HG02938 (cell line): ENCODE measurements around the gene CLEC16A.

Source experiments
- ATAC-seq: cut with Tn5 transposase; IDR thresholded peaks from one replicate; pipeline ENCODE4 v1.9.1; 2021; ENCODE audit warnings: mild to moderate bottlenecking, moderate library complexity; ENCODE audit not compliant: unreplicated experiment

Gene CLEC16A, protein sequence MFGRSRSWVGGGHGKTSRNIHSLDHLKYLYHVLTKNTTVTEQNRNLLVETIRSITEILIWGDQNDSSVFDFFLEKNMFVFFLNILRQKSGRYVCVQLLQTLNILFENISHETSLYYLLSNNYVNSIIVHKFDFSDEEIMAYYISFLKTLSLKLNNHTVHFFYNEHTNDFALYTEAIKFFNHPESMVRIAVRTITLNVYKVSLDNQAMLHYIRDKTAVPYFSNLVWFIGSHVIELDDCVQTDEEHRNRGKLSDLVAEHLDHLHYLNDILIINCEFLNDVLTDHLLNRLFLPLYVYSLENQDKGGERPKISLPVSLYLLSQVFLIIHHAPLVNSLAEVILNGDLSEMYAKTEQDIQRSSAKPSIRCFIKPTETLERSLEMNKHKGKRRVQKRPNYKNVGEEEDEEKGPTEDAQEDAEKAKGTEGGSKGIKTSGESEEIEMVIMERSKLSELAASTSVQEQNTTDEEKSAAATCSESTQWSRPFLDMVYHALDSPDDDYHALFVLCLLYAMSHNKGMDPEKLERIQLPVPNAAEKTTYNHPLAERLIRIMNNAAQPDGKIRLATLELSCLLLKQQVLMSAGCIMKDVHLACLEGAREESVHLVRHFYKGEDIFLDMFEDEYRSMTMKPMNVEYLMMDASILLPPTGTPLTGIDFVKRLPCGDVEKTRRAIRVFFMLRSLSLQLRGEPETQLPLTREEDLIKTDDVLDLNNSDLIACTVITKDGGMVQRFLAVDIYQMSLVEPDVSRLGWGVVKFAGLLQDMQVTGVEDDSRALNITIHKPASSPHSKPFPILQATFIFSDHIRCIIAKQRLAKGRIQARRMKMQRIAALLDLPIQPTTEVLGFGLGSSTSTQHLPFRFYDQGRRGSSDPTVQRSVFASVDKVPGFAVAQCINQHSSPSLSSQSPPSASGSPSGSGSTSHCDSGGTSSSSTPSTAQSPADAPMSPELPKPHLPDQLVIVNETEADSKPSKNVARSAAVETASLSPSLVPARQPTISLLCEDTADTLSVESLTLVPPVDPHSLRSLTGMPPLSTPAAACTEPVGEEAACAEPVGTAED

DNA sequence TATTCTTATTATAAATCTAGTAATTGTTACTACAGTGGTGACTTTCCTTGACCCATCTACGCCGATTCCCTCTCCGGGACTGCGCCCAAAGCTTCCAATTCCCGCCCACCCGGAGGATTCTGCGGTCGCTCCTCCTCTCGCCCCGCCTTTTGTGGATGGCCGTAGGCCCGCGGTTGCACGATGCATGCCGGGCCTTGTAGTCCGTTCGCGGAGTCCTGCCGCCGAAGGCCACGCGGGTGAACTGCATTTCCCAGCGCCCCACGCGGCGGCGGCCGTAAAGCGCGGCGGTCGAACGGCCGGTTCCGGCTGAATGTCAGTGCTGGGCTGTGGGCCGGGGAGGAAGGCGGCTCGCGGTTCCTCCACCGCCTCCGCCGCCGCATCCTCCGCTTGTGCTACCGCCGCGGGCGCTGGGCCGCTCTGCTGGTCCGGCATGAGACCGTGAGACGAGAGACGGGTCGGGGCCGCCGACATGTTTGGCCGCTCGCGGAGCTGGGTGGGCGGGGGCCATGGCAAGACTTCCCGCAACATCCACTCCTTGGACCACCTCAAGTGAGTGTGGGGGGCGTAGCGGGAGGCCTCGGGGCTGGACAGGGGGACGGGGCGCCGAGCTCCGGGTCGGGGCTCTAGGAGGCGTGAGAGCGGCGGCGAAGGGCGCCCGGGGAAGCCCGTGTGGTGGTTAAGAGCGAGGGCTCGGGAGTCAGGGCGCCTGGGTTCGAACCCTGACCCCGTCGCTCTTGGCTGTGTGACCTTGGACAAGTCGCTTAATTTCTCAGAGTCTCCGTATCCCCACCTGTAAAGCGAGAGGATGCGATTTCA is at the start of gene CLEC16A:
TSS of gene CLEC16A (plus strand) at position 316 of the 816 bp plus-strand sequence. CDS start at position 470, 154 bp downstream.
- ATAC-seq: peak; percentile 64

DNA sequence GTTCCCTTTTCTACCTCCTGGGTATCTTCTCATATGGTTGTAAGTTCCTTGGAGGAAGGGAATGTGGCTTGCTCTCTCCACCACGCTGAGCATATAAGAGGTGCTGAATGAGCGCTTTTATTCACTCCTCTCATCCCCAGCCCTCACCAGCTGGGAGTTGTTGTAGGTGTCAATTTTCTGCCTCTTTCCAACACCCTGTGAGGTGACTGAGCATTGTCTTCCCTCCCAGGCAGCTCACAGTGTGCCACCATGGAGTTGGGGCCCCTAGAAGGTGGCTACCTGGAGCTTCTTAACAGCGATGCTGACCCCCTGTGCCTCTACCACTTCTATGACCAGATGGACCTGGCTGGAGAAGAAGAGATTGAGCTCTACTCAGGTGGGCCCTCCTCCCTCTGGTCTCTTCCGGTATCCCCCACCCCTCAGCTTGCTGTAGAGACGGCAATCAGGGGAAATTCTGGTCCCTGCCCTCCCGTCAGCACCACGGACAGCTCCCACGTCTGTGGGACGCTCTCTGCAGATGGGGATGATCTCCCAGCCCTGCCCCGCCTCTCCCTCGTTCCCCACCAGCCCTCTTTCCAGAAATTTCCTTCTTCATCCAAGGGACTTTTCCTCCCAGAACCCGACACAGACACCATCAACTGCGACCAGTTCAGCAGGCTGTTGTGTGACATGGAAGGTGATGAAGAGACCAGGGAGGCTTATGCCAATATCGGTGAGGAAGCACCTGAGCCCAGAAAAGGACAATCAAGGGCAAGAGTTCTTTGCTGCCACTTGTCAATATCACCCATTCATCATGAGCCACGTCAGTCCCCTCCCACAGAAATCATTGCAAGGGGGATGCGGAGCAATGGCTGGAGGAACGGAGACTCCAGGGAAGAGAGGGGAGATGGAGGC is 49.1 kb upstream of the CLEC16A start:
- no peak for ATAC-seq

DNA sequence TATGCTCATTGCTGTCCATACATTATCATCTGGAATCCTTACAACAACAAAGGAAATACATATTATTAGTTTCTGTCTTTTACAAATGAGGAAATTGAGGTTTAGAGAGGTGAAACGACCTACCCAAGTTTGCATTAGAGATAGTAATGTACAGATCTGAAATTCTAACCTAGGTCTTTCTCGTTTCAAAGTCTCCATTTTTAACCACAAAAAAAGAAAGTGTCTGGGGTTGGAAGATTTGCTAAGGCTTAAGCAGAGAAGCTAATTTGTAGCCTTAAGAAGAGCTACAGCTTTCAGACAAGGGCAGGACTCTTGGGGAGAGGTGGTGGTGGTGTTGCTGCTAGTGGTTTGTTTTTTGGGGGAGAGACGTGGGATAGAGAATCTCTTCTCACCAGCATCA is 48.2 kb upstream of the CLEC16A start:
- no peak for ATAC-seq

DNA sequence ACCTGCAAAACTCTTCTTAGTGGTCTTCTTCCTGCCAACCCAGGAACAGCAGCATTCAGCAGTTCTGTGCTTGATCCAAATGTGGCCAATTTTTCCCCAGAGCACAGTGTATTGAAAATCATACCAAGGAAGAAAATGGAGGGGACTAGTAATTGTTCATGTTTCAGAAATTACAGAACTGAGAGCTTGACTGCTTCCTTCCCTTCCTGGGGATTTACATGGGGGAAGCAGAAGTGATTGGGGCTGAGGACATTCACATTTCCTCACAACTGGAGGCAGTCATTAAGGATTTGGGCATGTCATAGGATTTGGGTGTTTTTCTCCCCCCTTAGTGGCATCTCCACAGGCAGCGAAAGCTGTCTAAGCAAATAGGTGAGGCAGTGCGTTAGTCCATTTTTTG is 47.6 kb upstream of the CLEC16A start:
- no peak for ATAC-seq

DNA sequence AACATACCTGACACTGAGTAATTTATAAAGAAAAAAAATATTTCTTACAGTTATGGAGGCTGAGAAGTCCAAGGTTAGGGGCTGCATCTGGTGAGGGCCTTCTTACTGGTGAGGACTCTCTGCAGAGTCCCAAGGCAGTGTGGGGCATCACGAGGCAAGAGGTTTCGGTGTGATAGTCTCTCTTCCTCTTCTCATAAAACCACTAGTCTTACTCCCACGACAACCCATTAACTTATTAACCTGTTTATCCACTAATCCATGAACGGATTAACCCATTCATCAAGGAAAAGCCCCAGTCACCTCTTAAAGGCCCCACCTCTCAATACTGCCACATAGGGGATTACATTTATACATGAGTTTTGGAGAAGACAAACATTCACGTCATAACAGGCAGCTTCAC is 47.2 kb upstream of the CLEC16A start:
- peak; percentile 56 for ATAC-seq

DNA sequence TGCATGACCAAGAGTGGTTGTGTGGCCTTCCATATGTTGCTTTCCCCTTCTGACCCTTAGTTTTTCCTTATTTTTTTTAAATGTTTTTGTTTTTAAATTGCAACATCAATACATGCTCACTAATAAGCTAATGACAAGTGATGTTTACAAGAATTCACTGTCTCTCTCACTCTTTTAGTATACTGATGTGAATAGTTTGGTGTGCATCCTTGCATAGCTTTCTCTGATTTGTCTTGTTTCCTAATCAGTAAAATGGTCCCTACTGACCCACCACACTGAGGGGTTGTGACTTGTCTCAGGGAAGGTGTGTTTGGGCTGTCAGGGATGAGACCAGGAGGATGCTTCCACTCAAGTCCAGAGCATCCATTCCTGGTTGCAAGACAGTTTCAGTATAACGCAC is 41.4 kb upstream of the CLEC16A start:
- ATAC-seq: no peak

DNA sequence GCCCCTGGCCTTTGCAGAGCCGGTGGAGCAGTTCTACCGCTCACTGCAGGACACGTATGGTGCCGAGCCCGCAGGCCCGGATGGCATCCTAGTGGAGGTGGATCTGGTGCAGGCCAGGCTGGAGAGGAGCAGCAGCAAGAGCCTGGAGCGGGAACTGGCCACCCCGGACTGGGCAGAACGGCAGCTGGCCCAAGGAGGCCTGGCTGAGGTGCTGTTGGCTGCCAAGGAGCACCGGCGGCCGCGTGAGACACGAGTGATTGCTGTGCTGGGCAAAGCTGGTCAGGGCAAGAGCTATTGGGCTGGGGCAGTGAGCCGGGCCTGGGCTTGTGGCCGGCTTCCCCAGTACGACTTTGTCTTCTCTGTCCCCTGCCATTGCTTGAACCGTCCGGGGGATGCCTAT is 37.9 kb upstream of the CLEC16A start:
- ATAC-seq: no peak

DNA sequence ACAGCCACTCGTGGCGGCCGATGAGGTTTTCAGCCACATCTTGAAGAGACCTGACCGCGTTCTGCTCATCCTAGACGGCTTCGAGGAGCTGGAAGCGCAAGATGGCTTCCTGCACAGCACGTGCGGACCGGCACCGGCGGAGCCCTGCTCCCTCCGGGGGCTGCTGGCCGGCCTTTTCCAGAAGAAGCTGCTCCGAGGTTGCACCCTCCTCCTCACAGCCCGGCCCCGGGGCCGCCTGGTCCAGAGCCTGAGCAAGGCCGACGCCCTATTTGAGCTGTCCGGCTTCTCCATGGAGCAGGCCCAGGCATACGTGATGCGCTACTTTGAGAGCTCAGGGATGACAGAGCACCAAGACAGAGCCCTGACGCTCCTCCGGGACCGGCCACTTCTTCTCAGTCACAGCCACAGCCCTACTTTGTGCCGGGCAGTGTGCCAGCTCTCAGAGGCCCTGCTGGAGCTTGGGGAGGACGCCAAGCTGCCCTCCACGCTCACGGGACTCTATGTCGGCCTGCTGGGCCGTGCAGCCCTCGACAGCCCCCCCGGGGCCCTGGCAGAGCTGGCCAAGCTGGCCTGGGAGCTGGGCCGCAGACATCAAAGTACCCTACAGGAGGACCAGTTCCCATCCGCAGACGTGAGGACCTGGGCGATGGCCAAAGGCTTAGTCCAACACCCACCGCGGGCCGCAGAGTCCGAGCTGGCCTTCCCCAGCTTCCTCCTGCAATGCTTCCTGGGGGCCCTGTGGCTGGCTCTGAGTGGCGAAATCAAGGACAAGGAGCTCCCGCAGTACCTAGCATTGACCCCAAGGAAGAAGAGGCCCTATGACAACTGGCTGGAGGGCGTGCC is 37.2 kb upstream of the CLEC16A start:
- ATAC-seq: no peak

DNA sequence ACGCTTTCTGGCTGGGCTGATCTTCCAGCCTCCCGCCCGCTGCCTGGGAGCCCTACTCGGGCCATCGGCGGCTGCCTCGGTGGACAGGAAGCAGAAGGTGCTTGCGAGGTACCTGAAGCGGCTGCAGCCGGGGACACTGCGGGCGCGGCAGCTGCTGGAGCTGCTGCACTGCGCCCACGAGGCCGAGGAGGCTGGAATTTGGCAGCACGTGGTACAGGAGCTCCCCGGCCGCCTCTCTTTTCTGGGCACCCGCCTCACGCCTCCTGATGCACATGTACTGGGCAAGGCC is 36.7 kb upstream of the CLEC16A start:
- ATAC-seq: no peak

DNA sequence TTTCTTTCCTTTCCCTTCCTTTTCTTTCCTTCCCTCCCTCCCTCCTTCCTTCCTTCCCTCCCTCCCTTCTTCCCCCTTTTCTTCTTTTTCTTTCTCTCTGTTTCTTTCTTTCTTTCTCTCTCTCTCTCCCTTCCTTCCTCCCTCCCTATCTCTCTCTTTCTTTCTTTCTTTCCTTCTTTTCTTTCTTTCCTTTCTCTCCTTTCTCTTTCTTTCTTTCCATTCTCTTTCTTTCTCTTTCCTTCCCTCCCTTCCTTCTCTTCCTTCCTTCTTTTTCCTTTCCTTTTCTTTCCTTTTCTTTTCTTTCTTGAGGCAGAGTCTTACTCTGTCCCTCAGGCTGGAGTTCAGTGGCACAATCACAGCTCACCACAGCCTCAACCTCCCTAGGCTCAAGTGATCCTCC is 33.1 kb upstream of the CLEC16A start:
- ATAC-seq: no peak

DNA sequence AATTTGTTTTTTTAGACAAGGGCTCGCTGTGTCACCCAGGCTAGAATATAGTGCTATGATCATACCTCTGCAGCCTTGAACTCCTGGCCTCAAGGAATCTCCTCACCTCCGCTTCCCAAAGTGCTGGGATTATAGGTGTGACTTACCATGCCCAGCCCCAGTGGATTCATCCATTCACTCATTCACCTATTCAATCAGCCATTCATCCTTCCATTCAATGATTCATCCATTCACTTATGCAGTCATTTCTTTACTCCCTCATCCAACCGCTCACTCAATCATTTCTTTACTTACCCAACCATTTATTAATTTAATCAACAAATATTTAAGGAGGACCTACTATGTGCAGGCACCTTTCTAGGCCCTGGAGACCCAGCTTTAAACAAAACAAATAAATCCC is 27.8 kb upstream of the CLEC16A start:
- ATAC-seq: no peak

DNA sequence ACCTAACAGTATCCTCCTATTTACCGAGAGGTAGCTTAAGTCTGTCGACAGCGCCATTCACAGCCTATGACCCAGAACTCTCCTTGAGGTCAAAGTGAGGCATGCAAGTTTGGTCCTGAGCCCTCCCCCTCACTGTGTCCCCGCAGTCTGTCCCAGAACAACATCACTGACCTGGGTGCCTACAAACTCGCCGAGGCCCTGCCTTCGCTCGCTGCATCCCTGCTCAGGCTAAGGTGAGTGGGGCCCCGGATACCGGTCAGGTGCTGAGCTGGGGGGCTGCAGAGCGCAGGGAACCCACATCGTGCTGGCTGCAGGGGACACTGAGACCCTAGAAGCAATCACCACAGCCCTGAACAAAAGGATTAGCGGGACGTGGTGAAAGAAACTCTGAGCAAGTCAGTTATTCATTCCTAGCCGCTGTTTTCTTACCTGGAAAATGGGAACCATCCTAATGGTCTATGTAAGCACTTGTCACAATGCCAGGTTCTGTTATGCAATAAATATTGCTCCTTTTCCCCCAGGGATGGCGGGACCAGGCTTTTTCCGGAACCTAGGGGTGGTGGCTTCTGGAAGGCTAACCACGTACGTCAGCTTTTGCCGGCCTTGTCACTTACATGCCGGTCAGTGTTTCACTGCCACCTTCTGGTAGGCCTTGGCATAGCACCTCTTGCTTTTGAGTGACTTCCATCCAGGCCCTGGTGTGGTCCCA is 25.9 kb upstream of the CLEC16A start:
- ATAC-seq: peak; percentile 58

DNA sequence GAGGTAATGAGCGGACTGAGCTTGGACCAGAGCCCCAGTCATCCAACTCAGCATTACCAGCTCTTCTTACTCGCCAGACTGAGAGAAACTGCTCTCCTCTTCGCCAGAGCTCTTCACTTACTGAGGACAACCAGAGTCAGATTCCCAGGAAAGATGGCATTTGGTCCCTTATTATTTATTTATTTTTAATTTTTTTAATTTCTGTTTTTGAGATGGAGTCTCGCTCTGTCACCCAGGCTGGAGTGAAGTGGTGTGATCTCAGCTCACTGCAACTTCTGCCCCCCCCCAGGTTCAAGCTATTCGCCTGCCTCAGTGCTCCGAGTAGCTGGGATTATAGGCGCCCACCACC is 25.4 kb upstream of the CLEC16A start:
- no peak for ATAC-seq

DNA sequence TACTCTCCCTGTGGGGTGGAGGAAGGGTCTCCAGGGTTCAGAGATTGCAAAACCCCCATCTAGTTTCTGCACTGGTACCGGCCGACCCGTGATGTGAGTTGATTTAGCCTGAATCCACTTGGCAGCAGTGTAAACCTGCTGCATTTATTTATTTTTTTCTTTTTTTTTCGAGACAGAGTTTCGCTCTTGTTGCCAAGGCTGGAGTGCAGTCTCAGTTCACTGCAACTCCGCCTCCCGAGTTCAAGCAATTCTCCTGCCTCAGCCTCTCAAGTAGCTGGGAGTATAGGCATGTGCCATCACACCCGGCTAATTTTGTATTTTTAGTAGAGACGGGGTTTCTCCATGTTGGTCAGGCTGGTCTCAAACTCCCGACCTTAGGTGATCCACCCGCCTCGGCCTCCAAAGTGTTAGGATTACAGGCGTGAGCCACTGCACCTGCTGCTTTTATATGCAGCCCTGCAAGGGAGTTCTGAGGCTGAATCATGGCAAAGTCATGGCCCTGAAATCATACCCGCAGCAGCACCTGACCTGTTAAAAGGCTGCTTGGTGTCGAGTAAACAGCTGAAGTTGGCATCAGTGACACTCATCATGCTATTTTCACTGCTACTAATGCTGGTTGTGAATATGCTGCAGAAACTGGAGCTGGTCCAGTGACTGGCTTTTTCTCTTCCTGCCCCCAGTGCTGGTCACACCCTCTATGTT is 23.5 kb upstream of the CLEC16A start:
- ATAC-seq: no peak

DNA sequence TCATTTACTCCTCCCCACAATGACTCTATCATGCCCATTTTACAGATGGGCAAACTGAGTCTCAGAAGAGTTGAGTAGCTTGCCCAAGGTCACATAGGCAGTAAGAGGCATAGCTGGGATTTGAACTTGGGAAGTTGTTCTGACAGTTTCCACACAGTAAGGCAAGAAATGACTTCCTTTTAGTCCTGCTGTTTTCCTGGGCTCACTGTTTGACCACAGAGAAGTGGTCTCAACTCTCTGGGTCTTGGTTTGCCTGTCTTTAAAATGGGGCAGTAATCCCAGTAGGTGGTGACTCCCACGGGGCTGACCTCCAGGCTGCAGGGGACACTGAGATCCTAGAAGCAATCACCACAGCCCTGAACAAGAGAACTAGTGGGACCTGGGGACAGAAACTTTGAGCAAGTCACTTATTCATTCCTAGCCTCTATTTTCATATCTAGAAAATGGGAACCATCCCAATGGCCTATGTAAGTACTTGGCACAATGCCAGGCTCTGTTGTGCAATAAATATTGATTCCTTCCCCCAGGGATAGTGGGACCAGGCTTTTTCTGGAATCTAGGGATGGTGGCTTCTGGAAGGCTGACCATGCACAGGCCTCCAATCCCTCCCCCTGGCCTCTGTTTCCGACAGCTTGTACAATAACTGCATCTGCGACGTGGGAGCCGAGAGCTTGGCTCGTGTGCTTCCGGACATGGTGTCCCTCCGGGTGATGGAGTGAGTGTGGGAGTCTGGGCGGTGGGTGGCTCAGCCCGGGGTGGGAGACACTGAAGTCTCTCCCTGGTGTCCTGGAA is 22.6 kb upstream of the CLEC16A start:
- ATAC-seq: no peak

DNA sequence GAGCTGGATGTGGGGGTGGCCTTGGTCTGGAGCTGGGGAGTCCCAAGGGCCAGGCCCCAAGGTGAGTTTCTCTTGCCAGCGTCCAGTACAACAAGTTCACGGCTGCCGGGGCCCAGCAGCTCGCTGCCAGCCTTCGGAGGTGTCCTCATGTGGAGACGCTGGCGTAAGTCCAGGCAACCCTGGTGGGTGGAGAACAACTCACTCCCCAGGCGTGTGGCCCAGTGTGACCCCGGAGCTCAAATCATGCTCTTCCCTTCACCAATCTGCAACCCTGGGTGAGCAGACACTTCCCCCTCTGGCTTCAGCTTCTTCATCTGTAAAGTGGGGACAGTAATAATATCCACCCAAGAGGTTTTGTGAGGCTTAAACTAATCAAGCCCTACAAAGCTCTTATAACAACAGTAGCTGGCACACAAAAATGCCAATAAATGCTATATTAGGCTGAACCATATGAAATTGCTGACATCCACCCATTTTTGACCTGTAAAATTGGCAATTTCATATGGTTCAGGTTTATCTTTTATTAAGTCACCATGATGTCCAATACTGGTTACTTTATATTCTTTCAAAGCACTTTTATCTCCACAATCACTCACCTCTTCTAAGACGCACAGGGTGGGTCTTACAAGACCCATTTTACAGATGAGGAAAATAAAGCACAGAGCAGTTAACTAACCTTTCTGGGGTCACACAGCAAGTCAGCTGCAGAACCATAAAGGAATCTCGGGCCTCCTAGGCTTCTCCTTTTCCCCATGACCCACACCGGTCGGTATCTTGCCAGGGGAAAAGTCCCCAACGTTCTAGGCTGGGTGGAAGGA is 21.8 kb upstream of the CLEC16A start:
- ATAC-seq: no peak
